Tibial nerve (tissue), 4 donors: ENCODE data around the gene ARMC6. TPM values are rescaled to one million over a fixed set of nuclear protein-coding genes. Genes with fewer than 3 reads are reported as not detected.

Source experiments
- DNase-seq, 2 donors: peaks; one replicate each; pipeline ENCODE4 v3.0.0-alpha.2; 2019; ENCODE audit warnings: low spot score in 2 of 2
- H3K27ac ChIP-seq, 4 donors: fragments of 200-600 bp; sonication (generic) in 3 of 4; one replicate each; pipeline ENCODE4 v1.5.1; 2017 to 2019; ENCODE audit warnings: mild to moderate bottlenecking in 1 of 4
- H3K27me3 ChIP-seq, 2 donors: fragments of 200-600 bp; sonication (generic) in 1 of 2; one replicate each; pipeline versions ENCODE4 v1.5.1 to v1.6.0; 2017 to 2019
- H3K36me3 ChIP-seq, 3 donors: fragments of 200-600 bp; sonication (generic); one replicate each; pipeline ENCODE4 v1.5.1; 2018 to 2019
- H3K4me1 ChIP-seq, 4 donors: fragments of 200-600 bp; sonication (generic) in 3 of 4; one replicate each; pipeline ENCODE4 v1.5.1; 2017 to 2019
- H3K4me3 ChIP-seq, 4 donors: fragments of 200-600 bp; sonication (generic) in 3 of 4; one replicate each; pipeline ENCODE4 v1.5.1; 2017 to 2019; ENCODE audit warnings: mild to moderate bottlenecking in 1 of 4, moderate library complexity in 1 of 4
- H3K9me3 ChIP-seq, 4 donors: fragments of 200-600 bp; sonication (generic) in 3 of 4; one replicate each; pipeline ENCODE4 v1.5.1; 2017 to 2019
- CTCF ChIP-seq, 5 experiments: fragments of 200-600 bp in 3 of 5; fragments of 450-650 bp in 2 of 5; sonication (generic) in 3 of 5; IDR thresholded peaks; one replicate each; pipeline ENCODE4 v1.5.1; 2016 to 2019; ENCODE audit warnings: antibody characterized with exemption in 5 of 5, mild to moderate bottlenecking in 3 of 5, moderate library complexity in 2 of 5
- EP300 ChIP-seq, 2 donors: sonication (generic); formaldehyde crosslinking; IDR thresholded peaks; one replicate each; pipeline ENCODE4 v1.6.1; 2017; ENCODE audit warnings: antibody characterized with exemption in 2 of 2, mild to moderate bottlenecking in 1 of 2
- POLR2A ChIP-seq, 2 donors: fragments of 450-650 bp; IDR thresholded peaks; one replicate each; pipeline ENCODE4 v1.6.1; 2017; ENCODE audit warnings: antibody characterized with exemption in 2 of 2, mild to moderate bottlenecking in 2 of 2, moderate library complexity in 2 of 2
- WGBS, 2 donors: methylation state at CpG; one replicate each; pipeline ENCODE4 v1.1.5; 2018; 5-methylcytosine and 5-hydroxymethylcytosine counted together
- total RNA-seq, 4 donors: library from RNA; depleted of rRNA; stranded (reverse); fragments of >200 nt; gene quantifications; one replicate each; pipeline ENCODE4 v1.1.0, GENCODE V29; 2016

ARMC6 gene
- total RNA-seq, 4 donors from 2014 or later = 20.0 to 40.8 (median 24.6) TPM

- no peak for DNase-seq
- WGBS, 2 donors = 3 to 5% methylated on average over 21 to 27 of the region's 29 CpGs
- Histone ChIP-seq H3K27me3 (no peaks in the 10 kb centered on the region), H3K4me3 (peak overlapping the region; percentile 64 to 83 (median 72)), H3K4me1 (peaks cover 0 to 31% (median 8%) of the 10 kb centered on the region in 4 donors), H3K27ac (peak overlapping the region; percentile 72 to 91 (median 83)), H3K9me3 (no peaks in the 10 kb centered on the region), H3K36me3 (peaks cover 0 to 12% (median 0%) of the 10 kb centered on the region in 3 donors)
- no peak for TF ChIP-seq POLR2A (IDR thresholded peaks at IDR 0.05)
- TF ChIP-seq CTCF (IDR thresholded peaks at IDR 0.05) = no peak
- no peak for TF ChIP-seq EP300 (IDR thresholded peaks at IDR 0.05)
Observed at GRCh38 chr19:19064098-19064722, 30.8 kb downstream of the ARMC6 start.

DNA sequence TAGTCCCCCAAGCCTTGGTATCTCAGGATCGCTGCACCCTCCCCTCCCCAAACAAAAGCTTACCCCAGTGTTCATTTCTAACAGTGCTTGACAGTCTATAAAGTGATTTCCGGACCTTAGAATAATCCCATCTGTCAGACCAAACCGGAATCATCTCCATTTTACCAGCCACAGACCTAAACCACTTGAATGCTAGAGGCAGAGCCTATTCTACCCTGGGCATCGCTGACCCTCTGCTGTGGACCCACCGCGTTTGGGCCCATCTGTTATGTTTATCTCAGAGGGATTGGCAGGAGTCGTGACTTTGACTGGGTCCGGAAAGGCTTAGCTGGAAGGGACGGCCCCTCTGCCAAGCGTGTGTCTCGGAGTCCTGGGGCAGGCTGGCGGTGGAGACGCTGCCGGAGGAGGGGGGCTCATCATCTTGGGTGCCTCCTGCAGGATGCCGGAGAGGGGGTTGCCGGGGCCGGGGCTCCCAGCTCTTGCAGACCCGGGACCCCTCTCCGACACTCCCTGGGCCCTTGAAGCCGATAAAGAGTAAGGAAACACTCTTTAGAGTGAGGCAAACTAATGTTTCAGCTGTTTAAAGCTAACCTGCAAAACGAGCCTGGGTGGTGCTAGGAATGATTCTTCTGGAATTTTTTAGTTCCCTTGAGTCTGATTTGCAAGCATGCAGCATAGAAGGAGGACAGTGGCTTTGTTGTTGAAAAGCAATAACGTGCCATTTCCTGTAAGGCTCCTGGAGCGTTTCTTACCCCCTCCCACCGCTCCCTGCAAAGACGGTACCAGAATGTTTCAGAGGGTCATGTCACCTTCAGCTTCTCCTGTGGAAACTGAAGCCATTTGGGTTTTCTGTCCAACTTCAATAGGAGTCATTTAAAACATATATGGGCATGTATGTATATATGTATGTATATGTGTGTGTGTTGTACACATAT is 31.7 kb downstream of the ARMC6 start:
- Histone ChIP-seq H3K27me3 (no peaks in the 10 kb centered on the region), H3K4me3 (peak overlapping the region in 3 of 4 donors; percentile 64 to 76 (median 69)), H3K27ac (peak overlapping the region; percentile 0 to 91 (median 74)), H3K9me3 (no peaks in the 10 kb centered on the region), H3K4me1 (peaks cover 0 to 34% (median 8%) of the 10 kb centered on the region in 4 donors), H3K36me3 (peaks cover 0 to 3% (median 0%) of the 10 kb centered on the region in 3 donors)
- 2 to 4% methylated on average over 25 of the region's 25 CpGs for WGBS, 2 donors
- no peak for TF ChIP-seq EP300 (IDR thresholded peaks at IDR 0.05)
- TF ChIP-seq CTCF (IDR thresholded peaks at IDR 0.05) = no peak
- no peak for TF ChIP-seq POLR2A (IDR thresholded peaks at IDR 0.05)
- DNase-seq = no peak

DNA sequence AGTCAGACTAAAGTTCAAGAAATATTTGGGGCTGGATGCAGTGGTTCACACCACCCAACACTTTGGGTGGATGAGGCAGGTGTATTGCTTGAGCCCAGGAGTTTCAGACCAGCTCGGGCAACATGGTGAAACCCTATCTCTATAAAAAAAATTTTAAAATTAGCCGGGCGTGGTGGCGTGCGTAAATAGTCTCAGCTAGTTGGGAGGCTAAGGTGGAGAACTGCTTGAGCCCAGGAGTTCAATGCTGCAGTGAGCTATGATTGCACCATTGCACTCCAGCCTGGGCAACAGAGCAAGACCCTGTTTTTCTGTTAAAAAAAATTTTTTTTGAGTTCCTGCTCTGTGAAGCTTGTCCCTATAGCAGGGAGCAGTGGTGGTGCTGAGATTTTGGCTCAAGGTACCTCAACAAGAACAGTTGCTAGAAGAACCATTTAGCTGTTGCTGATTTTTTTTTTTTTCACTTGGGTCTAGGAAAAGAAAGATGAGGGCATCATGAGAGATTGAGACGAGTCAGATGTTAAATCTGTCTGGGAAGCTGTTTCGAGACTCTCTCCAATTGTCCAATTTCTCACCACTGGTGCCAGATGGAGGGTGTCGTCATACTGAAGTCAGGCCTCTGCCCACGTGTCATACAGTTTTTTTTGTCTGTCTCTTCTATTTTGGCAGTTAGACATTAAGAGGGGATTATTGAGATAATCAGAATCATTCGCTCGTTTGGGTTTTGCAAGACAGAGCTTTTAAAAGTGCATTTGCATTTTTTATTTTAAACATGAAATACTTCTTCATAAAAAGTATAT is 34.1 kb downstream of the ARMC6 start:
- Histone ChIP-seq H3K36me3 (no peaks in the 10 kb centered on the region), H3K4me3 (no peak overlapping the region), H3K27me3 (no peaks in the 10 kb centered on the region), H3K27ac (no peak overlapping the region), H3K4me1 (peaks cover 0 to 34% (median 8%) of the 10 kb centered on the region in 4 donors), H3K9me3 (no peaks in the 10 kb centered on the region)
- 78 to 79% methylated on average over 11 of the region's 11 CpGs for WGBS, 2 donors
- TF ChIP-seq EP300 (IDR thresholded peaks at IDR 0.05) (no peak), CTCF (IDR thresholded peaks at IDR 0.05) (no peak), POLR2A (IDR thresholded peaks at IDR 0.05) (no peak)
- no peak for DNase-seq

- Histone ChIP-seq H3K9me3 (no peaks in the 10 kb centered on the region), H3K4me3 (no peak overlapping the region), H3K27me3 (no peaks in the 10 kb centered on the region), H3K4me1 (peaks cover 0 to 28% (median 6%) of the 10 kb centered on the region in 4 donors), H3K36me3 (no peaks in the 10 kb centered on the region), H3K27ac (peak overlapping the region in 2 of 4 donors; percentile 1 to 30)
- TF ChIP-seq EP300 (IDR thresholded peaks at IDR 0.05) (no peak), POLR2A (IDR thresholded peaks at IDR 0.05) (no peak), CTCF (IDR thresholded peaks at IDR 0.05) (no peak)
- no peak for DNase-seq
- 71 to 75% methylated on average over 11 of the region's 11 CpGs for WGBS, 2 donors
Observed at GRCh38 chr19:19068659-19069654, 35.6 kb downstream of the ARMC6 start.
